Gastroesophageal sphincter (tissue), 3 donors: ENCODE data around the gene PLA1A.

Source experiments
- CTCF ChIP-seq, 4 experiments: fragments of 200-600 bp in 2 of 4; fragments of 450-650 bp in 2 of 4; sonication (generic) in 1 of 4; IDR thresholded peaks; one replicate each; pipeline ENCODE4 v1.5.1; 2017 to 2019; ENCODE audit warnings: antibody characterized with exemption in 4 of 4, mild to moderate bottlenecking in 2 of 4, moderate library complexity in 2 of 4
- POLR2A ChIP-seq, 2 donors: fragments of 450-650 bp; IDR thresholded peaks; one replicate each; pipeline ENCODE4 v1.6.1; 2017; ENCODE audit warnings: antibody characterized with exemption in 2 of 2, mild to moderate bottlenecking in 2 of 2, moderate library complexity in 1 of 2
- POLR2AphosphoS5 ChIP-seq: sonication (generic); formaldehyde crosslinking; IDR thresholded peaks from one replicate; pipeline ENCODE4 v1.6.1; 2017; ENCODE audit warnings: antibody characterized with exemption

GRCh38 chr3:119553823-119554415 lies 43.8 kb upstream of the PLA1A start:
- no peak for TF ChIP-seq CTCF (IDR thresholded peaks at IDR 0.05)
- TF ChIP-seq POLR2A (IDR thresholded peaks at IDR 0.05) = no peak
- no peak for TF ChIP-seq POLR2AphosphoS5
